ENCODE measurements around the gene EGFL8. TPM values are rescaled to one million over a fixed set of nuclear protein-coding genes. Genes with fewer than 3 reads are reported as not detected.

The EGFL8 gene
- total RNA-seq, 1 experiment from 2014 or later, result 18.8 TPM

DNA sequence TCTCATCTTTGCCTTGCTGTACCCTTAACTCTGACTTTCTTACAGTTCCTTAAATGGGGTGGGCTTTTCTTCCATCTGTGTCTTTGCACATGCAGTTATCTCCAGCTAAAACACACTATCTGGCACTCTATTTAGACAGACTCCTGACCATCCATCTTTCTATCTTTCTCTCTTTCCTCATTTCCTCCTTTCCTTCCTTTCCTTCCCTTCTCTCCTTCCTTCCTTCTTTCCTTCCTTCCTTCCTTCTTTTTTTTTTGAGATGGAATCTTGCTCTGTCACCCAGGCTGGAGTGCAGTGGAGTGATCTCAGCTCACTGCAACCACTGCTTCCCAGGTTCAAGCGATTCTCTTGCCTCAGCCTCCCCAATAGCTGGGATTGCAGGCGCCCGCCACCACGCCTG, 51.2 kb downstream of the EGFL8 start:
- BruUV-seq (replicated peaks), result no TSS peak
- intact Hi-C loops (cut with micrococcal nuclease; ENCODE audit: unreplicated experiment), result no loop called here
- TF ChIP-seq, protein P1, sequence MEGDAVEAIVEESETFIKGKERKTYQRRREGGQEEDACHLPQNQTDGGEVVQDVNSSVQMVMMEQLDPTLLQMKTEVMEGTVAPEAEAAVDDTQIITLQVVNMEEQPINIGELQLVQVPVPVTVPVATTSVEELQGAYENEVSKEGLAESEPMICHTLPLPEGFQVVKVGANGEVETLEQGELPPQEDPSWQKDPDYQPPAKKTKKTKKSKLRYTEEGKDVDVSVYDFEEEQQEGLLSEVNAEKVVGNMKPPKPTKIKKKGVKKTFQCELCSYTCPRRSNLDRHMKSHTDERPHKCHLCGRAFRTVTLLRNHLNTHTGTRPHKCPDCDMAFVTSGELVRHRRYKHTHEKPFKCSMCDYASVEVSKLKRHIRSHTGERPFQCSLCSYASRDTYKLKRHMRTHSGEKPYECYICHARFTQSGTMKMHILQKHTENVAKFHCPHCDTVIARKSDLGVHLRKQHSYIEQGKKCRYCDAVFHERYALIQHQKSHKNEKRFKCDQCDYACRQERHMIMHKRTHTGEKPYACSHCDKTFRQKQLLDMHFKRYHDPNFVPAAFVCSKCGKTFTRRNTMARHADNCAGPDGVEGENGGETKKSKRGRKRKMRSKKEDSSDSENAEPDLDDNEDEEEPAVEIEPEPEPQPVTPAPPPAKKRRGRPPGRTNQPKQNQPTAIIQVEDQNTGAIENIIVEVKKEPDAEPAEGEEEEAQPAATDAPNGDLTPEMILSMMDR (IDR thresholded peaks at IDR 0.05; ENCODE audit: unreplicated experiment), result no peak
- H3K36me3 Mint-ChIP-seq (ENCODE audit: insufficient read depth, unreplicated experiment), result peaks cover 3% of the 10 kb centered on the region
- no peak overlapping the region for H3K4me3 Mint-ChIP-seq (ENCODE audit: low read depth, unreplicated experiment)
- peaks cover 86% of the 10 kb centered on the region for H3K27me3 Mint-ChIP-seq (ENCODE audit: unreplicated experiment)
- no peak for DNase-seq
- H3K9me3 Mint-ChIP-seq (ENCODE audit: low read depth, unreplicated experiment), result no peaks in the 10 kb centered on the region
- no peaks in the 10 kb centered on the region for H3K4me1 Mint-ChIP-seq (ENCODE audit: low read depth, unreplicated experiment)
- CTCF ChIA-PET, result no interaction called here
- no peak overlapping the region for H3K27ac Mint-ChIP-seq (ENCODE audit: unreplicated experiment)

DNA sequence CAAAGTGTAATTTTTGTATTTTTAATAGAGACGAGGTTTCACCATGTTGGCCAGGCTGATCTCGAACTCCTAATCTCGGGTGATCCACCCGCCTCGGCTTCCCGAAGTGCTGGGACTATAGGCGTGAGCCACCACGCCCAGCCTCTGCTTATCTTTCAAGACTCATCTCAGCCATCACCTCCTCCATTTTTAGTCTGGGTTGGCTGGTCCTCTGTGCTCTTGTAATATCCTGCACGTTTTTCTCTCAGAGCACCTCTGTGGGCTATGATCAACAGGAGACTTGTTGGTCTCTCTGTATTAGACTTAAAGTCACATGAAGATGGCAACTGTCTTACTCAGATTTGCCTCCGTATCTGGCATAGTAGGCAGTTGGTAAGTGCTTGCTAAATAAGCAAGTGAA, 51.9 kb downstream of the EGFL8 start:
- TF ChIP-seq, protein P1 (IDR thresholded peaks at IDR 0.05; ENCODE audit: unreplicated experiment), result no peak
- no peak overlapping the region for H3K27ac Mint-ChIP-seq (ENCODE audit: unreplicated experiment)
- H3K27me3 Mint-ChIP-seq (ENCODE audit: unreplicated experiment), result peaks cover 87% of the 10 kb centered on the region
- H3K36me3 Mint-ChIP-seq (ENCODE audit: insufficient read depth, unreplicated experiment), result no peaks in the 10 kb centered on the region
- intact Hi-C loops (cut with micrococcal nuclease; ENCODE audit: unreplicated experiment), result no loop called here
- no peak overlapping the region for H3K4me3 Mint-ChIP-seq (ENCODE audit: low read depth, unreplicated experiment)
- no peaks in the 10 kb centered on the region for H3K9me3 Mint-ChIP-seq (ENCODE audit: low read depth, unreplicated experiment)
- CTCF ChIA-PET, result no interaction called here
- no TSS peak for BruUV-seq (replicated peaks)
- H3K4me1 Mint-ChIP-seq (ENCODE audit: low read depth, unreplicated experiment), result no peaks in the 10 kb centered on the region
- no peak for DNase-seq

DNA sequence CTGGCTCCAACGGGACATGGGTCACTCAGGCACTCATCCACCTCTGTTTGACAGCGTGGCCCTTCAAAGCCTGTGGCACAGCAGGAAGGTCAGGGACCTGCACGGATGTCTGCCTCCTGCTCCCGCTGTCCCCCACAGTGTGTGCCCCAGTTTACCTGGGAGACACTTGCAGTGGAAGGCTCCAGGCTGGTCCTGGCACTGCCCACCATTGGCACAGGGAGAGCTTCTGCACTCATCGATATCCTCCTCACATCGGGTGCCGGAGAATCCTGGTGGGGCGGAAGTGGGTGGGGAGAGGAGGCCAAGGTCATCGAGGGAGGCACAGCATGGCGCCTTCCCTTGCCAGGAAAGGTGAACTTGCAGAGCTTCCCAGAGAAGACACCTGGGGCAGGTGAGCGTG, 52.6 kb downstream of the EGFL8 start:
- H3K27ac Mint-ChIP-seq (ENCODE audit: unreplicated experiment), result no peak overlapping the region
- CTCF ChIA-PET, result no interaction called here
- no peaks in the 10 kb centered on the region for H3K4me1 Mint-ChIP-seq (ENCODE audit: low read depth, unreplicated experiment)
- no peaks in the 10 kb centered on the region for H3K9me3 Mint-ChIP-seq (ENCODE audit: low read depth, unreplicated experiment)
- BruUV-seq (replicated peaks), result no TSS peak
- H3K4me3 Mint-ChIP-seq (ENCODE audit: low read depth, unreplicated experiment), result no peak overlapping the region
- TF ChIP-seq, protein P1 (IDR thresholded peaks at IDR 0.05; ENCODE audit: unreplicated experiment), result no peak
- intact Hi-C loops (cut with micrococcal nuclease; ENCODE audit: unreplicated experiment), result no loop called here
- H3K36me3 Mint-ChIP-seq (ENCODE audit: insufficient read depth, unreplicated experiment), result no peaks in the 10 kb centered on the region
- peaks cover 87% of the 10 kb centered on the region for H3K27me3 Mint-ChIP-seq (ENCODE audit: unreplicated experiment)
- DNase-seq, result no peak

Small RNA genes within 50 kb of the gene (microRNA-seq; reads per million reads assigned to microRNA genes)
- gene MIR6721 (7.0 reads per million, percentile 25 among the genes with 10 or more reads in this experiment), gene MIR6833 (not detected)

Other genes starting within 250 kb of the EGFL8 start
- 5.0 and 6.3 TPM in 2 replicates for gene C2, start 236.9 kb upstream of the EGFL8 start, total RNA-seq (2022)
- gene CFB, start 218.5 kb upstream of the EGFL8 start, total RNA-seq (2022), result 944 and 1,205 TPM in 2 replicates
- gene NELFE, start 205.6 kb upstream of the EGFL8 start, total RNA-seq (2022), result 141 and 157 TPM in 2 replicates
- 182 and 201 TPM in 2 replicates for gene SKIC2, start 205.4 kb upstream of the EGFL8 start, total RNA-seq (2022)
- 40.9 and 43.6 TPM in 2 replicates for gene DXO, start 192.5 kb upstream of the EGFL8 start, total RNA-seq (2022)
- 13.1 and 20.8 TPM in 2 replicates for gene C4A, start 182.5 kb upstream of the EGFL8 start, total RNA-seq (2022)
- gene C4B, start 149.8 kb upstream of the EGFL8 start, total RNA-seq (2022), result 7.8 and 13.4 TPM in 2 replicates
- 0.76 and 0.78 TPM in 2 replicates for gene CYP21A2, start 126.2 kb upstream of the EGFL8 start, total RNA-seq (2022)
- 10.6 and 11.3 TPM in 2 replicates for gene TNXB, start 55.3 kb upstream of the EGFL8 start, total RNA-seq (2022)
- 185 and 196 TPM in 2 replicates for gene ATF6B, start 36.3 kb upstream of the EGFL8 start, total RNA-seq (2022)
- 13.8 and 15.6 TPM in 2 replicates for gene FKBPL, start 34.3 kb upstream of the EGFL8 start, total RNA-seq (2022)
- gene PRRT1, start 12.7 kb upstream of the EGFL8 start, total RNA-seq (2022), result 1.7 and 2.9 TPM in 2 replicates
- gene PPT2, start 10.5 kb upstream of the EGFL8 start, total RNA-seq (2022), result 29.1 and 31.0 TPM in 2 replicates
- gene AGPAT1, start 11.5 kb downstream of the EGFL8 start, total RNA-seq (2022), result 138 and 139 TPM in 2 replicates
- 85.4 and 89.6 TPM in 2 replicates for gene RNF5, start 13.8 kb downstream of the EGFL8 start, total RNA-seq (2022)
- gene AGER, start 19.7 kb downstream of the EGFL8 start, total RNA-seq (2022), result 14.3 and 14.4 TPM in 2 replicates
- gene PBX2, start 25.6 kb downstream of the EGFL8 start, total RNA-seq (2022), result 122 and 141 TPM in 2 replicates
- gene GPSM3, start 28.0 kb downstream of the EGFL8 start, total RNA-seq (2022), result 6.2 and 6.3 TPM in 2 replicates
- 4.7 and 5.7 TPM in 2 replicates for gene NOTCH4, start 59.5 kb downstream of the EGFL8 start, total RNA-seq (2022)
- not detected in 2 replicates for gene TSBP1, start 207.3 kb downstream of the EGFL8 start, total RNA-seq (2022)
- gene BTNL2, start 242.6 kb downstream of the EGFL8 start, total RNA-seq (2022), result not detected in 2 replicates